LNCaP clone FGC (cell line): ENCODE measurements around the gene RGS14.
"Not testable (repeated sequence)": the region's sequence is repeated elsewhere in the genome, so short reads cannot be mapped to it uniquely, and the experiment has no call there.

Experiments
- DNase-seq: peaks from one replicate; pipeline ENCODE4 v3.0.0-alpha.2; 2011; ENCODE audit warnings: low read depth
- H3K4me3 ChIP-seq: 2 replicates; pipeline ENCODE4 v1.5.1; 2011; ENCODE audit warnings: mild to moderate bottlenecking, low read depth, low read length, control low read depth
- TF ChIP-seq, protein P1 (sequence below): IDR thresholded peaks from 2 replicates; pipeline ENCODE4 v1.5.1; 2012; ENCODE audit warnings: mild to moderate bottlenecking; ENCODE audit not compliant: control insufficient read depth, insufficient read depth; ENCODE audit errors: extremely low read depth

Gene RGS14

DNA sequence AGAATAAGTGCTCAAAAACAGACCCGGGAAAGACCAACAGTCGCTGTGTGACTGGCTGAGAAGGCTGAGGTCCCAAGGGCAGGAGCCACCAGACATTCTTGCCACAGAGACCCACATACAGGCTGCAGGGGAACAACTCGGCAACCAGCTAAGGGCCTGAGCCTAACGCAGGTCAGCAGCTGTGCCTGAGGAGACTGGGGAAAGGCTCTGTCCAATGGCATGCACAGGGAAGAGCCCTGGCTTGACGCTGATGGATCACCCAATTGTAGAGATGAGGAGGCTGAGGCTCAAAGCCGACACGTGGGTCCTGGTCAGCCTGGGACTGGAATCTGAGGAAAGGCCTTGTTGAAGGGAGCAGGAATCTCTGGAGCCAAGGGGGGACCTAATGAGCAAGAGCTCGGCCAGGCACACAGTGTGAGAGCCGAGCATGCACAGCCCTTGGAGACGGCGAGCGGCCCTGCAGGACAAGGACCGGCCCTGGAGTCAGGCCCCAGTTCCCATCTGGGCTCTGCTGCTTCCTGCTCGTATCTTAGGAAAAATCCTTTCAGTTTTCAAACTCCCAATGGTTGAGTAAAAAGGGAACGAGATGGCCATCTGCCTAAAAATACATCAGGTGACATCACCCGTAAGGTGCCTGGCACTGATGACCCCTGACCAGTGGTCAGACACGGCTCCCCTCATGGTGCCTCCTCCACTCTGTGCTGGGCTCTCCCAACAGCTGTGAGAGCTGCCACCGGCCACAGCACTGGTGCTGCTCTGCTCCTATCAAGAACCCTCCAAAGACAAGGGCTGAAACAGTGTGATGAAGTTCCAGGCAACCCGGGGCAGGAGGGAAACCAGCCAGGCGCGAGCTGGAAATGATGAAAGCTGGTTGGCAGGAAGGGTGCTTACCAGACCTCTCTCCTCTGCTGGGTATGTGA is 22.7 kb upstream of the RGS14 start:
- DNase-seq = no peak
- TF ChIP-seq, protein P1, sequence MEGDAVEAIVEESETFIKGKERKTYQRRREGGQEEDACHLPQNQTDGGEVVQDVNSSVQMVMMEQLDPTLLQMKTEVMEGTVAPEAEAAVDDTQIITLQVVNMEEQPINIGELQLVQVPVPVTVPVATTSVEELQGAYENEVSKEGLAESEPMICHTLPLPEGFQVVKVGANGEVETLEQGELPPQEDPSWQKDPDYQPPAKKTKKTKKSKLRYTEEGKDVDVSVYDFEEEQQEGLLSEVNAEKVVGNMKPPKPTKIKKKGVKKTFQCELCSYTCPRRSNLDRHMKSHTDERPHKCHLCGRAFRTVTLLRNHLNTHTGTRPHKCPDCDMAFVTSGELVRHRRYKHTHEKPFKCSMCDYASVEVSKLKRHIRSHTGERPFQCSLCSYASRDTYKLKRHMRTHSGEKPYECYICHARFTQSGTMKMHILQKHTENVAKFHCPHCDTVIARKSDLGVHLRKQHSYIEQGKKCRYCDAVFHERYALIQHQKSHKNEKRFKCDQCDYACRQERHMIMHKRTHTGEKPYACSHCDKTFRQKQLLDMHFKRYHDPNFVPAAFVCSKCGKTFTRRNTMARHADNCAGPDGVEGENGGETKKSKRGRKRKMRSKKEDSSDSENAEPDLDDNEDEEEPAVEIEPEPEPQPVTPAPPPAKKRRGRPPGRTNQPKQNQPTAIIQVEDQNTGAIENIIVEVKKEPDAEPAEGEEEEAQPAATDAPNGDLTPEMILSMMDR = no peak
- H3K4me3 ChIP-seq = no peak overlapping the region

DNA sequence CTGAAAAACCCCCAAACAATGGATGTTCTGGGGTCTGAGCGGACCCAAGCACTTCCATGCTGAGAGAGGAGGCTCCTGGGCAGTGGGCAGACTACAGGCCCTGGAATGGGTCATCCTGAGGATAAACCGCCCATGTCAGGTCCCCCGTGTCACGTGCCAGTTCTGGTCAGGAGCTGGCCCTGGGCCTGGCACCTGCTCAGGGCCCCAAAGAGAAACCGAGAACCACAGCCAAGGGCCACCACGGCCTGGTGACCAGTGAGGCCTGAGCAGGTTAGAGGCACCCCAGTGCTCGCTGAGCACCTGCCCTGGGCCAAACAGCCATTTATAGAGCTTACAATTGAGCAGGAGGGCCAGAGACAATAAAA is 22.0 kb upstream of the RGS14 start:
- no peak overlapping the region for H3K4me3 ChIP-seq
- no peak for DNase-seq
- TF ChIP-seq, protein P1 = no peak

DNA sequence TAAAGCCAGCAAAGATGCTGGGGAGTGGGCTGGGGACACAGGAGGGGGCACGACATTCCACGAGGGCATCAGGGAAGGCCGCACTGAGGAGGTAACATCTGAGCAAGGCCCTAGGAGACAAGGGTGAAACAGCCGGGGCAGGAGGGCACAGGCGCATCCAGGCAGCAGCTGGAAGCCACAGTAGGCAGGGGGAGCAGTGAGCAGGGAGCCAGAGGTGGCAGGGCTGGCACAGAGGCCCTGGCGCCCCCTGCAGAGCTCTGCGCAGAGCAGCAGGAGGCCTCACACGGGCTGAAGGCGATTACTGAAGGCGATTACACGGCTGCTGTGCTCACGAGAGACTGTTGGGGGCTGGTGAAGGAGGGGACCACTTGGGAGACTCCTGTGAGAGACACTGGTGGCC is 21.6 kb upstream of the RGS14 start:
- no peak for DNase-seq
- TF ChIP-seq, protein P1 = peak; percentile 25
- H3K4me3 ChIP-seq = no peak overlapping the region

DNA sequence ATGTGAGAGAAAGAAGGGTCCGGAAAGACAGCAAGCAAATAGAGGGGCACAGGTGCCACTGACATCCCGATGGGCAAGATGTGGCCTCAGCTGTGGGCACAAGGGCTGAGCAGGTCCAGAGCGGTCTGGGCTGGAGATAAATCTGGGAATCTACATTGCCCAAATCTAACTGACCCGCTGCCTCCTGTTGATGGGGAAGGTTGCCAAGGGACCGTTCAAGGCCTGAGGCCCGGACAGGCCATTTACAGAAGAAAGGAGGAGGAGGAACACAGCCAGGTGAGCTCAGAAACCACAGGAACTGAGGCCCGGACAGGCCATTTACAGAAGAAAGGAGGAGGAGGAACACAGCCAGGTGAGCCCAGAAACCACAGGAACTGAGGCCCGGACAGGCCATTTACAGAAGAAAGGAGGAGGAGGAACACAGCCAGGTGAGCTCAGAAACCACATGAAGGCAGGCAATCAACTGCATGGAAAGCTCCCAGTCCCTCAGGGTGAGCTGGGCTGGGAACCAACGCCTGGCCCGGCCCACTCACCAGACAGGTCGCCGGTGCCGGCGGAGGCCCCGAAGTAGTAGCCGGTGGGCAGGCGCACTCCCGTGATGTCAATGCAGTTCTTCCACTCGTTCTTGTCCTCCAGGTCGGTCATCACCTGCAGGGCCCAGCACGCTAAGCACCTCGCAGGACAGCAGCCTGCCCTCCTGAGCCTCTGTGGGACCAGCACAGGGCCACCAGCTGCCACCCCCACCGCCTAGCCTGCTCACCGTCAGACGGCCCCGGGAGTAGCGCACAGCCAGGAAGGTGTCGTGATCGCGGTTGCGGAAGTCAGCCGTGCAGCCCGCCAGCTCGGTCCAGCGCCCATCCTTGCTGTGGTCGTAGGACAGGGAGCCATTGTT is 20.9 kb upstream of the RGS14 start:
- H3K4me3 ChIP-seq = no peak overlapping the region
- TF ChIP-seq, protein P1 = no peak
- no peak for DNase-seq

DNA sequence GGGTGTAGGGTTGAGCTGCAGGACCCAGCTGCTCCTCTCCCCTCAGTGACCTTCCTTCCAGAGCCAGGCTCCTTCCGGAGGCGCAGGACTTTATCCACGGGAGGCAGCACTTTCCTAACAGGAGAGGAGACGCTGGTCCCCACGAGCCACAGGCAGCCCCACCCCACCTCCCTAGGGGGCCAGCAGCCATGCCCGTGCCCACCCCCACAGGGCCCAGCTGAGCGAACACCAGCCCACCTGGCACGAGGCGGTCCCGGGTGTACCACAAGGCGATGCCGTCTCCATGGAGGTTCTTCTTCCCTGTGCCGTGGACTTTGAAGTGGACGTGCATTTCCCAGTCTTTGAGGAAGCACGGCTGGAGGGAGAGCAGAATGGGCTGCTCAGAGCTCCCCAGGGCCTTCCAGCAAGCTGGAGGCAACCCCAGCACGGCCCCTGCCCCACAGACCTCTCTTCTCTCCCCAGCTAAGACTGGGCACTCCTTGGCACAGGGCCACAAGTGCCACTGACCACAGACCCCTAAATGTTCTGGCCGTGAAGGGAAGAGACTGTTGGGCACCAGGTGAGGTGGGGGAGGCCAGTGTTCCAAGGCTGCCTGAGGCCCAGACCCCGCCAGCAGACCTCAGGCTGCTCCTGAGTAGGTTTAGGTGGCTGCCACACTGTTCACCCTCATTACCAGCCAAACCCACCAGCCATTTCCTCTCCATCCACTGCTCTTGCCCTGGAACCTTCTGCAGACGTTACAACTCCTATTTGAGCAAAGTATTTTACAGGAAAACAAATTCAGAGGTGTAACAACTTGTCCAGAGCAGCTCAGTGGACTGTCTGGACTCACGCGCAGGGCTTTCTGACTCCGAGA is 19.2 kb upstream of the RGS14 start:
- no peak for DNase-seq
- TF ChIP-seq, protein P1 = no peak
- H3K4me3 ChIP-seq = no peak overlapping the region

DNA sequence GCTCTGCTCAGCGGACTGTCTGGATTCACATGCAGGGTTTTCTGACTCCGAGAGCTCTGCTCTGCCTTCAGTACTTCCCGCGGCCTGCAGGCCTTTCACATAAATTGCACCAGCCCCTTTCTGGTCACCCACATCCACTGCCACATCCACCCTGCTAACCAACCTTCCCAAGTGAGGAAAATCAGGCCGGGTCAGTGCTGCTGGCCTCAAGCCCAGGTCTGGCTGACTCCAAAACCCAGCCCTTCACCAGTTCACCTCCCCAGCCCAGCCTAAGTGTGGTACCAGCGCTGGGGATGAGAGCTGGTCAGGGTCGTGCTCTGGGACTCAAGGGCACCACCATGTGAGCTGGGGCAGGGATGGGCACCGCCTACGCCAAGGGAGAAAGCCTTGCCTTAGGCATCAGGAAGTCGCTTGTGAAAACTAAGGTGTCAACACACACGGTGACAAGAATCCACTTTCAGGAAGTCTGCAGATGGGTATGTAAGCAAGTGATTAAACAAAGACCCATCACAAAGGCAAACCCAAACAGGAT is 18.6 kb upstream of the RGS14 start:
- peak; percentile 47 for DNase-seq
- TF ChIP-seq, protein P1 = no peak
- no peak overlapping the region for H3K4me3 ChIP-seq

DNA sequence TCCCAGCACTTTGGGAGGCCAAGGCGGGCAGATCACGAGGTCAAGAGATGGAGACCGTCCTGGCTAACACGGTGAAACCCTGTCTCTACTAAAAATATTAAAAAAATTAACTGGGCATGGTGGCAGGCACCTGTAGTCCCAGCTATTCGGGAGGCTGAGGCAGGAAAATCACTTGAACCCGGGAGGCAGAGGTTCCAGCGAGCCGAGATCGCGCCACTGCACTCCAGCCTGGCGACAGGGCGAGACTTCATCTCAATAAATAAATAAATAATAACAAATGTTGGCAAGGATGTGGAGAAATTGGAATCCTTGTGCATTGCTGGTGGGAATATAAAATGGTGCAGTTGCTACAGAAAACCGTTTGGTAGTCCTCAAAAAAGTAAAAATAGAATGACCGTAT is 14.7 kb upstream of the RGS14 start:
- not testable (repeated sequence) for DNase-seq

More for the DNA sequence above, 14.7 kb upstream of the RGS14 start:
- not testable (repeated sequence) for H3K4me3 ChIP-seq
